MCF 10A (cell line): Measurements from ENCODE around the gene CFAP97. TPM values are rescaled to one million over a fixed set of nuclear protein-coding genes. Genes with fewer than 3 reads are reported as not detected.
"Not testable (repeated sequence)": the region's sequence is repeated elsewhere in the genome, so short reads cannot be mapped to it uniquely, and the experiment has no call there.

Source experiments
- BruUV-seq: library from RNA; stranded (reverse); fragments of 400-500 nt; replicated peaks from 2 replicates; lab custom pipeline; 2021; lab: Mats Ljungman, UMichigan
- CTCF ChIA-PET: fragments of 300-600 bp; sonication (Branson Sonifier 250); formaldehyde crosslinking; extraction: SDS; loops from one replicate; lab custom pipeline; 2021; ENCODE audit warnings: antibody characterized with exemption, inconsistent platforms; lab: Yijun Ruan, JAX
- POLR2A ChIA-PET: fragments of 300-600, 350-650 bp; sonication (Branson Sonifier 250); formaldehyde crosslinking; extraction: SDS; loops from one replicate; lab custom pipeline; 2020; ENCODE audit warnings: antibody characterized with exemption, inconsistent platforms; lab: Yijun Ruan, JAX
- DNase-seq: peaks from one replicate; pipeline ENCODE4 v3.0.0-alpha.2; 2018; ENCODE audit not compliant: unreplicated experiment
- H3K27ac Mint-ChIP-seq: one replicate; pipeline ENCODE4 v1.8.0; 2022; ENCODE audit warnings: mild to moderate bottlenecking, low read depth, mixed read lengths; ENCODE audit not compliant: unreplicated experiment
- H3K27me3 Mint-ChIP-seq: one replicate; pipeline ENCODE4 v1.8.0; 2022; ENCODE audit warnings: mixed read lengths; ENCODE audit not compliant: insufficient read depth, unreplicated experiment
- H3K36me3 Mint-ChIP-seq: one replicate; pipeline ENCODE4 v1.8.0; 2022; ENCODE audit warnings: mild to moderate bottlenecking, moderate library complexity, mixed read lengths; ENCODE audit not compliant: insufficient read depth, unreplicated experiment
- H3K4me1 Mint-ChIP-seq: one replicate; pipeline ENCODE4 v1.8.0; 2022; ENCODE audit warnings: mixed read lengths; ENCODE audit not compliant: insufficient read depth, unreplicated experiment
- H3K4me3 Mint-ChIP-seq: one replicate; pipeline ENCODE4 v1.8.0; 2022; ENCODE audit warnings: mild to moderate bottlenecking, moderate library complexity, mixed read lengths; ENCODE audit not compliant: unreplicated experiment
- H3K9me3 Mint-ChIP-seq: one replicate; pipeline ENCODE4 v1.8.0; 2022; ENCODE audit warnings: mixed read lengths; ENCODE audit not compliant: unreplicated experiment
- intact Hi-C: fragments of 100-400 bp; cut with micrococcal nuclease; formaldehyde crosslinking; loops from 2 replicates; pipeline ENCODE4 v1.14.1; 2022
- total RNA-seq: library from RNA; stranded (reverse); gene quantifications from 2 replicates; pipeline ENCODE4 v1.2.3, GENCODE V29; 2022
- TF ChIP-seq, protein P1 (sequence below): fragments of 200-600 bp; IDR thresholded peaks from one replicate; pipeline ENCODE4 v1.8.0; 2022; ENCODE audit warnings: antibody characterized with exemption, mild to moderate bottlenecking; ENCODE audit not compliant: unreplicated experiment

The CFAP97 gene
- total RNA-seq, 1 experiment from 2014 or later = 95.0 TPM

DNA sequence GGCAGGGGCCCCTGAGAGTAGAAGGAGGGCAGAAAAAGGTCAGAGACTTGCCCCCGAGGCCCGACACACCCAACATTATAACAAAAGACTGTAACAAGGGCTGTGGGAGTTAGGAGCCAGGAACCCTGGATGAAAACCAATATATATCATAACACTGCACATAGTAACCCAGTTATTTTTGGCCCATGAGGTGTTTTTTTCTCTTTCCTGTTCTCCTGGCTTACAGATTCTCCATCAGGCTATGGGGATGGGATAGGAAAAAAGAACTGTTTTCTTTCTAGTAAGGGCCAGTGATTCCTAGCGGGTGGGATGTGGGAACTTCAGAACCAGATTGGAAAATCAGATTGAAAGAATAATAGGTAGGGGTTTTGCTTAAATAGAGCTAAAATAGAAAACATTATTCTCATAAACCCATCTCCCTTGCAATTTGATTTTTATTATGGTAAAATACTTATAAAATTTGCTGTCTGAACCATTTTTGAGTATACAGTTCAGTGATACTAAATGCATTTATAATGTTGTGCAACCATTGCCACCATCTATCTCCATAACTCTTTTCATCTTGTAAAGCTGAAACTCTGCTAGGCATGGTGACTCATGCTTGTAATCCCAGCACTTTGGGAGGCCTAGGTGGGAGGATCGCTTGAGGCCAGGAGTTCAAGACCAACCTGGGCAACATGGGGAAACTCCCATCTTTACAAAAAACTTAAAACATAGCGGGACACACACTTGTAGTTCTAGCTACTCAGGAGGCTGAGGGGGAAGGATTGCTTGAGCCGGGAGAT, 39.1 kb upstream of the CFAP97 start:
- DNase-seq = no peak
- H3K9me3 Mint-ChIP-seq = no peaks in the 10 kb centered on the region
- intact Hi-C loops = no loop called here
- no peak overlapping the region for H3K4me3 Mint-ChIP-seq
- H3K27me3 Mint-ChIP-seq = no peaks in the 10 kb centered on the region
- H3K27ac Mint-ChIP-seq = no peak overlapping the region
- TF ChIP-seq, protein P1, sequence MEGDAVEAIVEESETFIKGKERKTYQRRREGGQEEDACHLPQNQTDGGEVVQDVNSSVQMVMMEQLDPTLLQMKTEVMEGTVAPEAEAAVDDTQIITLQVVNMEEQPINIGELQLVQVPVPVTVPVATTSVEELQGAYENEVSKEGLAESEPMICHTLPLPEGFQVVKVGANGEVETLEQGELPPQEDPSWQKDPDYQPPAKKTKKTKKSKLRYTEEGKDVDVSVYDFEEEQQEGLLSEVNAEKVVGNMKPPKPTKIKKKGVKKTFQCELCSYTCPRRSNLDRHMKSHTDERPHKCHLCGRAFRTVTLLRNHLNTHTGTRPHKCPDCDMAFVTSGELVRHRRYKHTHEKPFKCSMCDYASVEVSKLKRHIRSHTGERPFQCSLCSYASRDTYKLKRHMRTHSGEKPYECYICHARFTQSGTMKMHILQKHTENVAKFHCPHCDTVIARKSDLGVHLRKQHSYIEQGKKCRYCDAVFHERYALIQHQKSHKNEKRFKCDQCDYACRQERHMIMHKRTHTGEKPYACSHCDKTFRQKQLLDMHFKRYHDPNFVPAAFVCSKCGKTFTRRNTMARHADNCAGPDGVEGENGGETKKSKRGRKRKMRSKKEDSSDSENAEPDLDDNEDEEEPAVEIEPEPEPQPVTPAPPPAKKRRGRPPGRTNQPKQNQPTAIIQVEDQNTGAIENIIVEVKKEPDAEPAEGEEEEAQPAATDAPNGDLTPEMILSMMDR = no peak
- BruUV-seq = no TSS peak
- POLR2A ChIA-PET = interaction anchor here (1.1 kb wide), 1 partner anchor 34 kb away, joined by 4 read pairs; the partner anchor contains the start of gene SNX25
- CTCF ChIA-PET = interaction anchor here (1.3 kb wide), 1 partner anchor 17 kb away, joined by 3 read pairs; no protein-coding TSS in a partner anchor
- peaks cover 15% of the 10 kb centered on the region for H3K4me1 Mint-ChIP-seq
- peaks cover 6% of the 10 kb centered on the region for H3K36me3 Mint-ChIP-seq

DNA sequence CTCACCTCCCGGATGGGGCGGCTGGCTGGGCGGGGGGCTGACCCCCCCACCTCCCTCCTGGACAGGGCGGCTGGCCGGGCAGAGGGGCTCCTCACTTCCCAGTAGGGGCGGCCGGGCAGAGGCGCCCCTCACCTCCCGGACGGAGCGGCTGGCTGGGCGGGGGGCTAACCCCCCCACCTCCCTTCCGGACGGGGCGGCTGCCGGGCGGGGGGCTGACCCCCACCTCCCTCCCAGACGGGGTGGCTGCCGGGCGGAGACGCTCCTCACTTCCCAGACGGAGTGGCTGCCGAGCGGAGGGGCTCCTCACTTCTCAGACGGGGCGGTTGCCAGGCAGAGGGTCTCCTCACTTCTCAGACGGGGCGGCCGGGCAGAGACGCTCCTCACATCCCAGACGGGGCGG, 36.7 kb upstream of the CFAP97 start:
- H3K27ac Mint-ChIP-seq, H3K36me3 Mint-ChIP-seq, POLR2A ChIA-PET, H3K27me3 Mint-ChIP-seq, BruUV-seq, H3K4me3 Mint-ChIP-seq, H3K9me3 Mint-ChIP-seq, CTCF ChIA-PET, DNase-seq, H3K4me1 Mint-ChIP-seq, intact Hi-C loops: not testable (repeated sequence)

DNA sequence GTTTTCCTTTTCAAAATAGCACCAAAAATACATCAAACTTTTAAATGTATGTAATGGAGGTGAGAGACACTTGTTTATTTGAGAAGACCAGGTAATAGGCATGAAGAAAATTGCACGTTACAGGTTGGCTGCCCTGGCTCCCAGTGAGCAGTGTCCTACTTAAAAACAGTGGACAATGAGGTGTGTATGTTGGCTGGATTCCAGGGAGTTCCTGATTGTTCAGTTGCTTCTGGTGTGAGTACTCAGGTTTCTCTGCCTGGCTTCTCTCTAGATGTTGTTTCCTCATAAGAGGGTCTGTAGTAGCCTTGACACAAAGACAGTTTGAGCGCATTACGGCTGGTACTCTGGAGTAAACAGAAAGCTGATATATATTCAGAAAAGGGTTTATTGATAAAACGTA, 35.0 kb upstream of the CFAP97 start:
- BruUV-seq = no TSS peak
- TF ChIP-seq, protein P1 = no peak
- H3K9me3 Mint-ChIP-seq = no peaks in the 10 kb centered on the region
- H3K4me3 Mint-ChIP-seq = no peak overlapping the region
- H3K36me3 Mint-ChIP-seq = no peaks in the 10 kb centered on the region
- CTCF ChIA-PET = no interaction called here
- no peaks in the 10 kb centered on the region for H3K27me3 Mint-ChIP-seq
- no peak overlapping the region for H3K27ac Mint-ChIP-seq
- intact Hi-C loops = no loop called here
- DNase-seq = no peak
- POLR2A ChIA-PET = no interaction called here
- H3K4me1 Mint-ChIP-seq = no peaks in the 10 kb centered on the region

DNA sequence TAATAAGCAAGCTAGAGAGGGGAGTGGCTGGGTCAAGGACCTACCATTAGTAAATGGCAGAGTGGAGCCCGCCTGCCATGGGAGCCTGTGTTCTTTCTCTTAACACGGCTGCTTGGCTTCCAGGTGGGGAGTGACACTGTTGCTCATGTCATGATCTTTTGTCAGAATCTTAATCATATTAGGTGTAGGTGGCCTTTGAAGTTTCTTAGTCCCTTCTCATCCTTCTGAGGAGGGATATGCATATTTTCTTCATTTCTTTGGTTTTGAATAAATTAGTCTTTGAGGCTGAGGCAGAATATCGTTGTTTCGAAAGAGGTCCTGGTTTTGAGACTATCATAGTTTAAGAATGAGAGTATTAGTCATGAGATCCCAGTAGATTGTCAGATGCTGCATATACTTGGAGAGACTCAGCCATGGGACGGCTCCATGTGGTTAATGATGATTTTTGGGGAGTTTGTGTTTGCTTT, 34.4 kb upstream of the CFAP97 start:
- no peak for DNase-seq
- ChIA-PET POLR2A (no interaction called here), CTCF (no interaction called here)
- Mint-ChIP-seq H3K27me3 (no peaks in the 10 kb centered on the region), H3K4me3 (no peak overlapping the region), H3K4me1 (no peaks in the 10 kb centered on the region), H3K9me3 (no peaks in the 10 kb centered on the region), H3K27ac (no peak overlapping the region), H3K36me3 (no peaks in the 10 kb centered on the region)
- TF ChIP-seq, protein P1 = no peak
- no TSS peak for BruUV-seq
- intact Hi-C loops = no loop called here
